Fibroblast of the aortic adventitia (primary cell): ENCODE results near the gene PNN. TPM values are rescaled to one million over a fixed set of nuclear protein-coding genes. Genes with fewer than 3 reads are reported as not detected.
A peak's percentile ranks its signal among the peaks of the same experiment; 100 is the strongest.
"Not testable (repeated sequence)": the region's sequence is repeated elsewhere in the genome, so short reads cannot be mapped to it uniquely, and the experiment has no call there.

Experiments
- DNase-seq: peaks from one replicate; pipeline ENCODE4 v3.0.0-alpha.2; 2010; ENCODE audit warnings: low read depth
- H3K4me3 ChIP-seq: 2 replicates; pipeline ENCODE4 v1.5.1; 2011; ENCODE audit warnings: low read depth, mild to moderate bottlenecking, control low read depth, low read length, moderate library complexity
- CTCF ChIP-seq: IDR thresholded peaks from 2 replicates; pipeline ENCODE4 v1.5.1; 2011; ENCODE audit warnings: mild to moderate bottlenecking, low read length, control low read depth, inconsistent platforms; ENCODE audit not compliant: insufficient read depth
- total RNA-seq: library from RNA; depleted of rRNA; stranded (reverse); fragments of >200 nt; gene quantifications from 2 replicates; pipeline ENCODE4 v1.2.3, GENCODE V29; 2012; ENCODE audit warnings: low replicate concordance

Gene PNN
- total RNA-seq, 1 donor = 21.7 TPM

- H3K4me3 ChIP-seq = no peak overlapping the region
- peak; percentile 30 for DNase-seq
- TF ChIP-seq CTCF = no peak
Measured at GRCh38 chr14:39230416-39231035, 55.5 kb downstream of the PNN start.

GRCh38 chr14:39231751-39232553 is 56.9 kb downstream of the PNN start:
- H3K4me3 ChIP-seq = not testable (repeated sequence)
- DNase-seq = peak; percentile 58

Other genes starting within 250 kb of the PNN start
- gene SEC23A, start 72.0 kb upstream of the PNN start, total RNA-seq = 298 and 1,157 TPM in 2 replicates
- gene GEMIN2, start 60.9 kb upstream of the PNN start, total RNA-seq = 21.4 and 41.6 TPM in 2 replicates
- gene TRAPPC6B, start 4.9 kb upstream of the PNN start, total RNA-seq = 23.2 and 34.0 TPM in 2 replicates
- 20.4 and 121 TPM in 2 replicates for gene MIA2, start 58.7 kb downstream of the PNN start, total RNA-seq